Stimulated activated CD8-positive, alpha-beta memory T cell treated with anti-CD3 and anti-CD28 coated beads, Interleukin-7, amount 100 ng/mL, for 1 hour (primary cell): ENCODE data around the gene TOR2A.

Experiments used
- DNase-seq, 2 donors: peaks; one replicate each; pipeline ENCODE4 v3.0.0-alpha.2; 2020; ENCODE audit warnings: low read depth in 2 of 2

The TOR2A gene

DNA sequence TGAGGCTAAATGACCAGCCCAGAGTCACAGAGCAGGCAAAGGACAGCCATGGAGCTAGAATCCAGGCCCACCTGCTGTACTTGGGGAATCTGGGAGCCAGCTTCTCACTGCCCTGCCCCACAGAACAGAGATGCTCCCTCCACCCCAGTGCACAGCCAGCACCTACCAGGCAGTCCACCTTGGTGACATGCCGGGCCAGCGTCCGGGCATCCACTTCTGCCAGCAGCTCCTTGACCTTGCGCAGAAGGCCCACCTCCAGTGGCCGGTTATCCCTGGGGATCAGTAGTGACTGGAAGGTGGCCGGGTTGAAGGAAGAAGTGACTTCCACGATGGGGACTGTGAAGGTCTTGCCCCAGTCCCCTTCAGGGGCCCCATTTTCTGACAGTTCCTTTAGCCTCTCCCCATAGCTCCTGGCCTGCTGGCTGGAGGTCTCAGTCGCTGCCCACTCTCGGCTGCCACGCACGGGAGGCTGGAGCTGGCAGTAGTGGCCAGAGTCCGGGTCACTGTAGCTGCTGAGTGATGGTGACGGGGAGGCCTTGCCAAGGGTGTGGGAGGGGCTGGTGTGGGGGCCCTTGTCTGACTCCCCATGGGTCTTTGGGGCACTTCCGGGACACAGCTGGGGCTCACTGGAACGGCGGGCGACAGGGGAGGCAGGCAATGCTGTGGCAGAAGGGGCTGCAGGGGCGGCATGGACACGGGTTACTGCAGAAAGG lies 9.5 kb upstream of the TOR2A start:
- DNase-seq: no peak

DNA sequence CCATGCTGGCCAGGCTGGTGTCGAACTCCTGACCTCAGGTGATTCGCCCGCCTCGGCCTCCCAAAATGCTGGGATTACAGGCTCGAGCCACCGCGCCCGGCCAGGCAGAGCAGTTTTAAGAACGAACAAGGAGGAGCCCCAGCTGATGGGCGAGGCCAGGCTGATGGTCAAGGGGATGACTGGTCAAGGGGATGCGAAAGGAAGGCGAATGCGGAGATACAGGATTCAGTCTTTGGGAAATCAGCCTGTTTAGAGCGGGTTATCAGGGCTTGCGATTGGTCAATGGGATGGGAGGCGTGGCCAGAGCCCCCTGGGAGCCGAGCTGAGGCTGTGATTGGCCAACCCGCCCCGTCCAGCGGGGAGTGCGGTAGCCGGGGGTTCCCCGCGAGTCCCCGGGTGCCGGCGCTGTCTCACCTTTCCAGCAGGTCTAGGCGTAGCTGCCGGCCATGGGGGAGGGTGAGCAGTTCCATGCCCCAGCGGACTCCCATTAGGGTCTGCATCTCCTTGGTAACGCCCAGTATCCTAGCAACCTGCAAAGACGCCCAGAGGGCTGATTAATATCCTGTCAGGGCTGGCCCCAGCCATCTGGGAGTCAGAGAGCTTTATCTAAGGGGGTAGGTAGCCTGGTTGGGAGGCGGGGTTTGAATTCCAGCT lies 7.5 kb upstream of the TOR2A start:
- no peak for DNase-seq

DNA sequence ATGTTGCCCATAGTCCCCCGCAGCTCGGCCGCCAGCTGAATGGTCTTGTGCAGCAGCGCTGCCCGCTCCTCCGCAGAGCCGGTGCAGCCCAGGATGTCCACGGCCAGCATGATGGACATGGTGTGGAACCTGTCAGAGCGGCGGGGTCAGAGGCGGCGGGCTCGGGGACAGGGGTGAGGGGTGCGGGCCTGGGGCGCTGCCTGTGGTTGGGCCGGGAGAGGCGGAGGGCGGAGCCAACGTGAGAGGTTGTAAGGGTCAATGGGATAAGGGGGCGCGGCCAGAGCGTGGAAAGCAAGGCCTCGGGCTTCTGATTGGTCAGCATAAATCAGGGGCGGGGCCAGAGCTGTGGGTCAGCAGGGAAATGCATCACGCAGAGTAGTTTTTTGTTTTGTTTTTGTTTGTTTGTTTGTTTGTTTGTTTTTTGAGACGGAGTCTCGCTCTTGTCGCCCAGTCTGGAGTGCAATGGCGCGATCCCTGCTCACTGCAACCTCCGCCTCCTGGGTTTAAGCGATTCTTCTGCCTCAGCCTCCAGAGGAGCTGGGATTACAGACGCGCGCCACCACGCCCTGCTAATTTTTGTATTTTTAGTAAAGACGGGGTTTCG lies 6.8 kb upstream of the TOR2A start:
- DNase-seq: no peak

DNA sequence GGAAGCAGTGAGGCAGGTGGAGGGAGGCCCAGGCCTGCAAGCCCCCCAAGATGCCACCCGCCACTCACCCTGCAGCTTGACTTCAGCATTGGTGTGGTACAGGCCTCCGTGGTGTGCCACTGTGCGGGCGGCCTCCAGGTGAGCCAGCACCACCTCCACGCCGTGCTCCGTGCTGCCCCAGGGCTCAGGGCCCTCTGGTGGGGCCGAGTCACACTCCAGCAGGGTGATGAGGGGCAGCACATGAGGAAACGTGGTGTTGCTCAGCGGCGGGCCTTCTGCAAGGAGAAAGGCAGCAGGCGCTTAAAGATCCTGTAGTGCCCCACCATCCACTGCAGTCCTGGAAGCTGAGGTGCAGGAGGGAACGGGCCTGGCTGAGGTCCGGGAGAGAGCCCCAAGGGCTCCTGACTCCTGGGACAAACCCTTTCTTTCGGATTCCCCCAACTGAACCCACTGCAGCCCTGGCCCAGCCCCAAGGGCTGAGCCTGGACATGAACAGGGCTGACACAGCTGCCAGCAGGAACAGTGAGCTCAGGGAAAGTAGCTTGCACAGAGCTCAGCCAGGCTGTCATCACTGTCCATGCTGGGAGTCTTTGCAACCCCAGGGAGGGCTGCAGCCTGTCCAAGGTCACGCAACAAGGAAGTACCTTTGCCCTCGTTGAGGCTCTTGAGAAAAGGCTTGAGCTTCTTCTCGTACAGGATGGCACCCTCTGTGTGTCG lies 4.7 kb upstream of the TOR2A start:
- no peak for DNase-seq

DNA sequence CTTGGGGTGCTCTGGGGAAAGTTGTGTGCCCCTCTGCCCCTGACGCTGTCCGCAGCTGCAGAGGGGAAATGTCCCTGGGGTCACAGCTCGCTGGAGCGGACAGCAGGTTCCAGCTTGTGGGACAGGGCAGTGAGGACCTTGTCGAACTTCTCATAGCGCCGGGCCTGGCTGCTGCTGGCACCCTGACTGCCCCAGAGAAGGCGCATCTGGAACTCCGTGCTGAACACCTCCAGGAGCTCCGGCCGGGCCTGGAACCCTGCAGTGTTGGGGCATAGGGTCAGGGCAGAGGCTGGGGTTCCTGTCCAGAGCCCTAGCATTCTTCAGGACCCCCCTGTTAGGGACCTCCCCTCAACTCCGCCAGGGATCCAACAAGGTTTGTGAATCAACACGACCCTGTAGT lies 3.6 kb upstream of the TOR2A start:
- no peak for DNase-seq

DNA sequence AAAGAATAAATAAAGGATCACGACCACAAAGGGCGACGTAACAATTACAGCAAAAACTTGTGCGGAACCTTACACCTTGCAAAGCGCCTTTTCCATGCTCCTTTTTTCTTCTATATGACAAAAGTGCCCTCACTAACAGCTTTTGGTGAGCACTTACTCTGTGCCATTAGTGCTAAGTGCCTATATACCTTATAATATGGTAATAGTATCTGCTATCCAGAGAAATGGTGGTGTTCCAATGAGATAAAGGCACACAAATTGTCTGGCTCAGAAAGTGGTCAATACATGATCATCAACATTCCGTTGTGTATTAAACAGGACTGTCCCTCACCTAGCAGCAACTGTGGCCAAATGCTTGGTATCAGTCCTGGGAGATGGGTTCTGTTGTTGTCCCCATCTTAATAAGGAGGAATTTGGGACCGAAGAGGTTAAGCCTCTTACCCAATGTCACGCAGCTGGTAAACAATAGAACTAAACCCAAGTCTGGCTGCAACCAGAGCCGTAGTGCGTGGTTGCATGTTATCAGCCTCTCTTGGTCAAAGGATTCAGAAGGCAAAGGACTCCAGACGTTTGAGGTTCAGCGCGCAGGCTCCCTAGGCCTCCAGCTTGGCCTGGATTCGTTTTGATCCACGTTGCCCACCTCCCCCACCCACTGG lies 564 bp upstream of the TOR2A start:
- DNase-seq: no peak

DNA sequence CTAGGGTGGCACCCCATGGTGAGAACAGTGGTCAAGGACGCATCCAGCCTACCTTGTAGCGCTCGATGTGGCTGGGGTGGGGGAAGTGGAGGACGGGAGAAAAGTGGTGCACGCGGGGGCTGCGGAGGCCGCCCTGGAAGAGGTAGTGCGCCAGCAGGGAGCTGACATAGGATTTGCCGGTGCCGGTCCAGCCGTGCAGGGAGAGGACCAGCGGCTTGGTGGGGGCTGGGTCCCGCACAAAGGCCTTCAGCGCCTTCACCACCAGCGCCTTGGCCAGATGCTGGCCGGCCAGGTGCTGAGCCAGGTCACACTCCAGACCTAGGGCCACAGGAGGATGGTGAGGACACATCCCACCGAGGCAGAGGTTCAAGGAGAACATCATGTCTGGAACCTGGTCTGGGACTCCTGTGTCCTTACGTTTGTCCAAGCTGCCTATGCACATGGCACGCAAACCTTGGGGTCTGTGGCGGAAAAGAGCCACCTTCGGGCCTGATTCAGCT lies 797 bp downstream of the TOR2A start:
- no peak for DNase-seq

DNA sequence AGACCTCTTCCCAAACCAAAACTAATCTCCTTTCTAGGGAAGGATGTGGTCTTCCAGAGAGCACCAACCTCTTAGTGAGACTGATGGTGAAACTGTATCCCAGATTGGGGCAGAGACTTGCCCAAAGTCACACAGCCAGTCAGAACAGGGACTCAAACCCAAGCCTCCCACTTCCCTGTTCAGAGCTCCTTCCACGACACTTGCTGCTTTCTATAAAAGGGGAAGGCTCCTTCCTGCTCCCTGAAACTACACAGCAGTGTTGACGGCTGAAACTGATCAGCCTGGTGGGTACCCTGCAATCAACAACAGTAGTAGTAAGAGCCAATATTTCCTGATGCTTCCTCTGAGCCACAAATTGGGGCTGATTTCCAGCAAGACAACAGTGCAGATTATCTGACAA lies 1.5 kb downstream of the TOR2A start:
- DNase-seq: no peak

DNA sequence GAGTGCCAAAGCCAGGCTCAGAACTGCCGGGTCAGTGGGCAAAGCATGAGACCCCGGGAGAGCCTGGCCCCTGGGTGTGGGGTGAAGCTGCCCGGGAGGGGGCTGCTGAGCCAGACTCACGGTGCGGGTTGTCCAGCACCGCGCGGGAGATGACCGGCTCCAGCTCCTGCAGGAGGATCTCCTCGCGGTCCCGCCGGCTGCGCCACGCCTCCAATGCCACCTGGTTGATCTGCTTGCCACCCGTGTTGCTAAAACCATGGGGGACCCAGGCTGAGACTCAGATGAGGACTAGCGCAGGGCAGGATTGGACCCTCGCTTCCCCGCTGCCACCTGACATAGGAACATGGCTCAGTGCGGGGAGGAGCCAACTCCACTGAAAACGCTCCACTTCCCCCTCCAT lies 2.6 kb downstream of the TOR2A start:
- no peak for DNase-seq

DNA sequence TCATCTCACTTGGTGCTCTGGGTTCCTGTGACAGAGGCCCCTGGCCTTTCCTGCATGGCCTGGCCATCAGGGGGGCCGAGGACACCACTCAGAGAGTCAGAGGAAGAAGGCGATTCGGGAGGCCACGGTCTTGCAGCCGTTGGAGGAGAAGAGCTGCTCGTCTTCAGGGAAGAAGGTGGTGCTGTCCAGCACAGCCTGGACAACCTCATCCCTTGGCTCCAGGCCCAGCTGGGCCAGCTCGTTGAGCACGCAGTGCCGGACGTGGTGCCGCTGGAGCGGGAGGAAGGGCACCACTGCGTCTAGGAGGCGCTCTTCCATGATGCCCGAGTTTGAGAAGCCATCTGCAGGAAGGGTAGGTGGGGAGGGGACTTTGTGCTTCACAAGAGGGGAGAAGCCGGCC lies 3.2 kb downstream of the TOR2A start:
- no peak for DNase-seq

DNA sequence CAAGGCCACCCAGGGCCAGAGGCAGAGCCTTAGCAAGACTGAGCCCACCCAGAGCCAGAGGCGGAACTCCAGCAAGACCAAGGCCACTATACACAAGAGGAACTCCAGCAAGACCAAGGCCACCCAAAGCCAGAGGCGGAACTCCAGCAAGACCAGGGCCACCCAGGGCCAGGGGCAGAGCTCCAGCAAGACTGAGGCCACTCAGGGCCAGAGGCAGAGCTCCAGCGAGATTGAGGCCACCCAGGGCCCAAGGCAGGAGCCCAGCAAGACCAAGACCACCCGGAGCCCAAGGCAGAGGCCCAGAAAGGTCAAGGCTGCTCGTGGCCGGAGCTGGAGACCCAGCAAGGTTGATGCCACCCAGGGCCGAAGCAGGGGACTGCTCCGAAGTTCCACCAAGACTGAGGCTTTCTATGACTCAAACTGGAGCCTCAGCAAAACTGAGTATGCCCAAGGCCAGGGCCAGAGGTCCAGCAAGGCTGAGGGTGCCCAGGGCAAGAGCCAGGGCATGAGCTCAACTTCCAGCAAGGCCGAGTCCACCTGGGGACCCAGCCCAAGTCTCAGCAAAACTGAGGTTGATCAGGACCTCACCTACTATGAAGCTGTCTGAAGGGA lies 4.2 kb downstream of the TOR2A start:
- no peak for DNase-seq

DNA sequence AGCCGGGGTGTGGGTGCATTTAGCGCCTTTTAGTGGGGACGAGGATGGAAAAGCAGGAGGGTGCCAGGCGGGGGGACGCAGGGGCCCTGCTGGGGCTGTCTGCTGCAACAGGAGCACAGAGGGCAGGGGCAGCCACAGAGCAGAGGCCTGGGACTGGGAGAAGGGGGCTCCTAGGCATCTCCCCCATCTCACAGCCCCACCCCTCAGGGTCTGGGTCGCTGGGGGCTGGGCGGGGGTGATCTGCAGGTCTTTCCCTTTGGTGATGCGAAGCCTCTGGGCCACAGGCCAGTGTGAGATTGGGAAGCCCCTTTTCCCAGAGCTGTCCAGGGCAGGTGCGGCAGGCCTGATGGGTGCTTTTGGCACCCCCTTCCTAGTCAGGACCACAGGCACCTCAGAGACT lies 4.8 kb downstream of the TOR2A start:
- DNase-seq: no peak

DNA sequence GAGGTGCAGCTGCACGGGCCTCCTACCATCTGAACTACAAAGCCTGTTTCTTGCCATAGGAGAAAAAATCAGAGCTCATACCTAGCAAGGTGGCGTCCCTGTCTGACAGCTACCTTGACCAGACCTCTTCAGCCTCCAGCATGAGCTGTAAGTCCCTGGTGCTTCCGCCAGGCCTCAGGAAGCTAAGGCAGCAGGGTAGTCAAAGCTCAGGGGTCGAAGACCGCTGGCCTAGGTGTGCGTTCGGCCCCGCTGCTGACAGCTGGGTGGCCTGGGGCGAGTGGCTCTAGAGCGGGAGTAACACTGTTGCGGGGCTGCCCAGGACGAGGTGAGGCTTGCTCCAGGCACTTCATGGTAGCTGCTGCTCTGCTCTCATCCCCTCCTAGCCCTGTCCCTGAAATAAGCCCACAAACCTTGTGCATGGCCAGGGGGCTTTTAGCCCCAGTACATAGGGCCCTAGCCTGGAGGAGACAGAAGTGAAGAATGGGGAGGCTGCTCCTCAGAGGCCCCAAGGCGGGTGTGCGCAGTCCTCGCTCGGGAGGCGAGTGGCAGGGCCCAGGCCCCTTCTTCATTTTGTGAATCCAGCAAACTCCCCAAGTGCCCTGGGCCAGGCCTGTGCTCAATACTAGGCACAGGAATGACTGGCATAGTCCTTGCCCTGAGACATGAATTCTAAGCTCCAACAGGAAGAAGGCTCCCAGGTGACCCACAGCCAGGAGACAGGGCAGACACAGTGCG lies 5.4 kb downstream of the TOR2A start:
- DNase-seq: no peak

DNA sequence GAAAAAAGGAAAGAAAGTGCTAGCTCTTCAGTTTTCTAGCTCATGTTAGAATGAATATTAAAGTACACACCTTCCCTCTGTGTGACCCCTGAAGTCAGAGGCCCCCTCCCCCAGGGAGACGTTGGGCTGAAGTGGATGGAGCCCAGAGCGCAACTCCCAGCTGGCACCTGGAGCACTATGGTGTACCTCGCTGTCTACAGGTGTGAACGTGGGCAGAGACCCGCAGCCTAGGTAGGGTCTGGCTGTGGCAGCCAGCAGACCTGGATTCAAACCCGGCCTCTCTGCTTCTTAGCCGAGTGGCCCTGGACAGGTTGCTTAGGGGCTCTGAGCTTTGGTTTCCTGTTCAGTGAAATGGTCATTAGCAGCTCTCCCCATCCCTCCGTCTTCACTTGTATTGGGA lies 6.3 kb downstream of the TOR2A start:
- no peak for DNase-seq

DNA sequence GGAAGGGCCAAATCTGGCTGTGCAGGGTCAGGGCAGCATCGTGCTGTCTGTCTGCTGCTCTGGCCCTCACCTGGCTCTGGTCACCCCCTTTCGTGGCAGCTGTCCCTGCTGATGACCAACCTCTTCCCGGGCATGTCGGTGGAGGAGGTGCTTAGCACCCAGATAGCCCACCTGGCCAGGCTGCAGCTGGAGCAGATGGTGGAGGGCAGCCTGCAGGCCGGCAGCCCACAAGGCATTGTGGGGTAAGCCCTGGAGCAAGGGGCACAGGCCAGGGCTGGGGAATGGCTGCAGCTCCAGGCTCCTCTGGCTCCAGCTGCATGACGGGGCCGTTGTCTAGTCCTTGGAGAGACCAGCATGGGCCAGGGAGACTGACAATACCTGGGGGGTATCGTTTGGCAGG lies 8.2 kb downstream of the TOR2A start:
- DNase-seq: no peak

DNA sequence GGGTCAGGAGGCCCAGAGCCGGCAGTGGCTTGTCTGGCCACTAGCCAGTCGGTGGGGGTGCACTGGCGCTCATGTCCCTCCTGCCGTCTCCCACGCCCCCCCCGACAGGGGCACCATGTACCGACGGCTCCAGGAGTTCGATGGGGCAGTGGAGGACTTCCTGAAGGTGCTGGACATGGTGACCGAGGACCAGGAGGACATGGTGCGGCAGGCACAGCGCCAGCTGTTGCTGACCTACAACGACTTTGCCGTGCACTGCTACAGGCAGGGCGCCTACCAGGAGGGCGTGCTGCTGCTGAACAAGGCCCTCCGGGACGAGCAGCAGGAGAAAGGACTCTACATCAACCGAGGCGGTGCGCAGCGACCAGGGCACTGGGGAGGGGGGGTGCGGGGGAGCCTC lies 11.1 kb downstream of the TOR2A start:
- DNase-seq: no peak

DNA sequence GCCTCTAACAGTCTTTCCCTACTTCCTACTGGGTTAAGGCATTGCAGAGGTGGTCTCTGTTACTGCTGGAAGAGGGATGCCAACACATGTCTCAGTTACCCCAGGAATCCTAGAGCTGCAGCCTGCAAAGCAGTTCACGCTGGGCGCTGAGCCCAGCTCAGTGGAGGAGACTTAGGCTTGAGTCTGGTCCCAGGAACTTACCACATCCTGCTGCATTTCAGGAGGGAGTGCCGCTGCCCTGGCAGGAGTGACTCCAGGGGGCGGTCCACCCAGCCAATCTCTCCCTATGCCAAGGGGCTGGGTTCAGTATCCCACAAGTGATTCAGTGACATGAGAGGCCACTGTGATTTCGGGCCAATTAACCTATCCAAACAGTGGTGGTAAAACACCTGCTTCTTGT lies 11.7 kb downstream of the TOR2A start:
- no peak for DNase-seq

DNA sequence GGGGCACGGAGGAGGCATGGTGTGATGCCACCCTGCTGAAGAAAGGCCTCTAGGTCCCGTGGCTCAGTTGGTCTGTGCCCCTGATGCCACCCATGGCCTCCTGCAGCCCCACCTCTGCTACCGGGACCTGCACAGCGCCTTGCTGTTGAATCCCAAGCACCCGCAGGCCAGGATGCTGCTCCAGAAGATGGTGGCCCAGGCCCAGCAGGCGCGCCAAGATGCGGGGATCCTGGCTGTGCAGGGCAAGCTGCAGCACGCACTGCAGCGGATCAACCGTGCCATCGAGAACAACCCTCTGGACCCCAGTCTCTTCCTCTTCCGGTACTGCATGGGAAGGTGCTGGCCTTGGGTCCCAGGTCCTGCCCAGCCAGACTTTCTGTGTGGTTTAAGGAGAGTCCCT lies 12.1 kb downstream of the TOR2A start:
- DNase-seq: no peak

DNA sequence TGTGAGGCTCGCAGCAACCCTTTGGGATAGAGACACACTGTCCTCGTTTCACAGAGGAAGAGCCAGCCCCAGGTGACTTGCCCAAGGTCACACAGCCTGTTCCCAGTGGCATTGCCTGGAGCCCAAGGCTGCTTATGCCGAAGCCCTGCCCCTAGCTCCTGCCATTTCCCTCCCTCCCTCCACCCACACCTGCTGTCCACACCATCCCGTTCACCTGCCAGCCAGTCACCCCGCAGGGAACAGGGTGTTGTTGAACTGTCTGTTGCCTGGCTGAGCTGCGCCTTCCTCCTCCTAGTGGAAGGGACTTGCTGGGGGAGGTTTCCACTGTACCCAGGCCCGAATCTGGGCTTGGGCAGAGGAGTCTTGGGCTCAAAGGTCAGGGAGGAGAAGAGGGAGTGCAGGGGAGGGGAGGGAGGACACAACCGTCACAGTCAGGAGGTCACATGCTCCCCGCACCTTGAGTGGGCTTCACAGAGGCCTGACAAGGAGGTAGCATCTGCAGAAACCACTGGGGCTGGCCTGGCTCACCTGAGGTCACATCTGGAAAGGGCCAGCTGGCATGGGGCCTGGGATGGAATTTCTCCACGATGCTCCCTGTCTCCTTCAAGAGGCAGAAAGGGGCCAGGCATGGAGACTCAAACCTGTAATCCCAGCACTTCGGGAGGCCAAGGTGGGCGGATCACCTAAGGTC lies 12.9 kb downstream of the TOR2A start:
- no peak for DNase-seq

DNA sequence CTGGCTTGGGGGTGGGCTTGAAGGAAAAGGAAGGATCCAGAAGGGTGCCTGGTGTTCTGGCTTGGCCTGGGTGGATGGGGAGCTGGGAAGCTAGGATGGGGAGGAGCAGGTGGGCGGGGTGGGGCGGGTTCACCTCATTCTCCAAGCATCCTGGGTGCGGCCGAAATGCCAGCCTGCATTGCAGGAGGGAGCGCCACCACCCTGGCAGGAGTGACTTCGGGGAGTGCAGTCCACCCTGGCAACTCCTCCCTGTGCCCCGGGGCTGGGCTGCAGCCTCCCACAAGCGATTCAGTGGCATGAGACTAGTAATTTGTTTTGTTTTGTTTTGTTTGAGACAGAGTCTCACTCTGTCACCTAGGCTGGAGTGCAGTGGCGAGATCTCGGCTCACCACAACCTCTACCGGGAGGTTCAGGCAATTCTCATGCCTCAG lies 13.7 kb downstream of the TOR2A start:
- DNase-seq: no peak
